HCT116 (cell line): ENCODE measurements around the gene PXYLP1. TPM values are rescaled to one million over a fixed set of nuclear protein-coding genes. Genes with fewer than 3 reads are reported as not detected.

Experiments used
- ATAC-seq: fragments of 200-7000 bp; cut with Tn5 transposase; 2 replicates; pipeline ENCODE4 v1.9.1; 2020; ENCODE audit warnings: mild to moderate bottlenecking, moderate library complexity
- BruUV-seq: library from RNA; stranded (reverse); fragments of 400-500 nt; replicated peaks from 2 replicates; lab custom pipeline; 2021; lab: Mats Ljungman, UMichigan
- CTCF ChIA-PET: fragments of 300-600 bp; sonication (Branson Sonifier 250); formaldehyde crosslinking; loops from one replicate; lab custom pipeline; 2021; ENCODE audit warnings: antibody characterized with exemption; lab: Charles Lee
- POLR2A ChIA-PET: fragments of 300-600, 350-600 bp; sonication (Branson Sonifier 250); formaldehyde crosslinking; loops from one replicate; lab custom pipeline; 2021; ENCODE audit warnings: antibody characterized with exemption; lab: Charles Lee
- RAD21 ChIA-PET, 2 experiments: fragments of 300-600 bp; sonication (Branson Sonifier 250); formaldehyde crosslinking; loops; one replicate each; lab custom pipeline; 2023; ENCODE audit warnings: low total read pairs in 2 of 2; ENCODE audit not compliant: uncharacterized antibody in 2 of 2, unreplicated experiment in 2 of 2, low non-redundant PET in 1 of 2; lab: Charles Lee
- DNase-seq: peaks from one replicate; pipeline ENCODE4 v3.0.0-alpha.2; 2010; ENCODE audit warnings: low read depth, low spot score
- H2AFZ ChIP-seq: fragments of 200-600 bp; shearing (Covaris generic), sonication (generic); 2 replicates; pipeline ENCODE4 v1.6.1; 2017; ENCODE audit warnings: low read depth, mixed run types, mixed read lengths, antibody characterized with exemption, low read length; ENCODE audit not compliant: poor library complexity, severe bottlenecking
- H3K27ac ChIP-seq: 2 replicates; pipeline ENCODE4 v1.5.1; 2012; ENCODE audit warnings: low read depth, low read length
- H3K27me3 ChIP-seq: fragments of 200-600 bp; sonication (generic); 2 replicates; pipeline ENCODE4 v1.6.1; 2016; ENCODE audit warnings: mixed run types, low read length, mixed read lengths; ENCODE audit not compliant: insufficient read depth
- H3K36me3 ChIP-seq, 2 experiments: fragments of 200-500 bp in 1 of 2; fragments of 200-600 bp in 1 of 2; sonication (Bioruptor generic) in 1 of 2; sonication (generic) in 1 of 2; 2 replicates each; pipeline versions ENCODE4 v1.5.1 to v1.6.1; 2014 to 2016; ENCODE audit warnings: low read length in 2 of 2, inconsistent platforms in 1 of 2, mixed read lengths in 1 of 2, mixed run types in 1 of 2; ENCODE audit not compliant: insufficient read depth in 2 of 2, control insufficient read depth in 1 of 2
- H3K4me1 ChIP-seq, 2 experiments: fragments of 200-600 bp in 1 of 2; sonication (generic) in 1 of 2; 2 replicates each; pipeline versions ENCODE4 v1.5.1 to v1.6.1; 2012 to 2017; ENCODE audit warnings: low read length in 2 of 2, inconsistent platforms in 1 of 2, mild to moderate bottlenecking in 1 of 2, mixed read lengths in 1 of 2, mixed run types in 1 of 2, moderate library complexity in 1 of 2; ENCODE audit not compliant: insufficient read depth in 2 of 2, control insufficient read depth in 1 of 2
- H3K4me2 ChIP-seq: fragments of 200-600 bp; sonication (generic); 2 replicates; pipeline ENCODE4 v1.6.1; 2017; ENCODE audit warnings: mixed run types, low read length, mixed read lengths
- H3K4me3 ChIP-seq, 2 experiments: fragments of 200-600 bp in 1 of 2; sonication (generic) in 1 of 2; replicated peaks in 1 of 2; 2 replicates each; pipeline ENCODE4 v1.5.1; 2011 to 2016; ENCODE audit warnings: low read length in 2 of 2, control low read depth in 1 of 2, low read depth in 1 of 2, mild to moderate bottlenecking in 1 of 2, mixed read lengths in 1 of 2, mixed run types in 1 of 2
- H3K79me2 ChIP-seq: fragments of 200-600 bp; sonication (generic); 2 replicates; pipeline ENCODE4 v1.6.1; 2017; ENCODE audit warnings: mild to moderate bottlenecking, mixed run types, low read length, moderate library complexity, mixed read lengths; ENCODE audit not compliant: insufficient read depth
- H3K9ac ChIP-seq: fragments of 200-600 bp; sonication (generic); 2 replicates; pipeline ENCODE4 v1.6.1; 2016; ENCODE audit warnings: low read length, mixed read lengths
- H3K9me2 ChIP-seq: fragments of 200-600 bp; sonication (generic), shearing (Covaris generic); 2 replicates; pipeline ENCODE4 v1.6.1; 2017; ENCODE audit warnings: mixed run types, mild to moderate bottlenecking, moderate library complexity; ENCODE audit not compliant: insufficient read depth
- H3K9me3 ChIP-seq, 2 experiments: fragments of 200-500 bp in 1 of 2; fragments of 200-600 bp in 1 of 2; sonication (Bioruptor generic) in 1 of 2; sonication (generic) in 1 of 2; 2 replicates each; pipeline ENCODE4 v1.6.1; 2014 to 2017; ENCODE audit warnings: low read length in 2 of 2, mixed read lengths in 2 of 2, inconsistent platforms in 1 of 2, low read depth in 1 of 2, mild to moderate bottlenecking in 1 of 2, mixed run types in 1 of 2, moderate library complexity in 1 of 2; ENCODE audit not compliant: control insufficient read depth in 1 of 2, insufficient read depth in 1 of 2
- H4K20me1 ChIP-seq: fragments of 200-600 bp; sonication (generic), shearing (Covaris generic); 2 replicates; pipeline ENCODE4 v1.6.1; 2017; ENCODE audit warnings: mixed run types, mild to moderate bottlenecking, moderate library complexity; ENCODE audit not compliant: insufficient read depth
- REST ChIP-seq: IDR thresholded peaks from 2 replicates; pipeline ENCODE4 v1.6.1; 2012; ENCODE audit warnings: low read depth
- intact Hi-C: fragments of 100-400 bp; cut with micrococcal nuclease; formaldehyde crosslinking; loops from 2 replicates; pipeline ENCODE4 v1.10.0; 2022
- total RNA-seq: library from RNA; stranded (reverse); gene quantifications from one replicate; pipeline ENCODE4 v1.2.1, GENCODE V29; 2021; ENCODE audit not compliant: unreplicated experiment
- TF ChIP-seq, protein P1 (sequence below): IDR thresholded peaks from 2 replicates; pipeline ENCODE4 v1.6.1; 2011; ENCODE audit warnings: mild to moderate bottlenecking, low read length, moderate library complexity; ENCODE audit not compliant: insufficient replicate concordance; ENCODE audit errors: extremely low read depth
- TF ChIP-seq, protein P2 (sequence below), 3 experiments: fragments of 200-600 bp in 1 of 3; sonication (generic) in 1 of 3; IDR thresholded peaks in 2 of 3; conservative IDR thresholded peaks in 1 of 3; 2 replicates each; pipeline ENCODE4 v1.5.1; 2012 to 2017; ENCODE audit warnings: low read depth in 2 of 3, low read length in 2 of 3, antibody characterized with exemption in 1 of 3, borderline replicate concordance in 1 of 3, control low read depth in 1 of 3, mild to moderate bottlenecking in 1 of 3, mixed read lengths in 1 of 3, mixed run types in 1 of 3, moderate library complexity in 1 of 3; ENCODE audit not compliant: insufficient read depth in 1 of 3

PXYLP1 gene
- total RNA-seq, 1 experiment from 2014 or later, result 15.3 TPM

GRCh38 chr3:141242377-141243092 lies 10.9 kb downstream of the PXYLP1 start:
- ChIA-PET CTCF (interaction anchor here (2.0 kb wide), 1 partner anchor 11 kb away, joined by 6 read pairs; the partner anchor contains the start of gene PXYLP1), POLR2A (no interaction called here), RAD21 (no interaction called here)
- Histone ChIP-seq H3K9me2 (no peaks in the 10 kb centered on the region), H3K36me3 (no peaks in the 10 kb centered on the region), H3K4me3 (no peak overlapping the region), H3K4me2 (no peak overlapping the region), H3K79me2 (no peaks in the 10 kb centered on the region), H3K27me3 (no peaks in the 10 kb centered on the region), H3K9me3 (no peaks in the 10 kb centered on the region), H2AFZ (no peak overlapping the region), H4K20me1 (no peaks in the 10 kb centered on the region), H3K4me1 (peaks cover 2 to 10% of the 10 kb centered on the region in 2 experiments; a peak in 3 of 4 replicates), H3K9ac (no peak overlapping the region), H3K27ac (no peak overlapping the region)
- DNase-seq (no peak), ATAC-seq (no peak)
- intact Hi-C loops, result no loop called here
- no peak for TF ChIP-seq REST
- TF ChIP-seq, protein P1, sequence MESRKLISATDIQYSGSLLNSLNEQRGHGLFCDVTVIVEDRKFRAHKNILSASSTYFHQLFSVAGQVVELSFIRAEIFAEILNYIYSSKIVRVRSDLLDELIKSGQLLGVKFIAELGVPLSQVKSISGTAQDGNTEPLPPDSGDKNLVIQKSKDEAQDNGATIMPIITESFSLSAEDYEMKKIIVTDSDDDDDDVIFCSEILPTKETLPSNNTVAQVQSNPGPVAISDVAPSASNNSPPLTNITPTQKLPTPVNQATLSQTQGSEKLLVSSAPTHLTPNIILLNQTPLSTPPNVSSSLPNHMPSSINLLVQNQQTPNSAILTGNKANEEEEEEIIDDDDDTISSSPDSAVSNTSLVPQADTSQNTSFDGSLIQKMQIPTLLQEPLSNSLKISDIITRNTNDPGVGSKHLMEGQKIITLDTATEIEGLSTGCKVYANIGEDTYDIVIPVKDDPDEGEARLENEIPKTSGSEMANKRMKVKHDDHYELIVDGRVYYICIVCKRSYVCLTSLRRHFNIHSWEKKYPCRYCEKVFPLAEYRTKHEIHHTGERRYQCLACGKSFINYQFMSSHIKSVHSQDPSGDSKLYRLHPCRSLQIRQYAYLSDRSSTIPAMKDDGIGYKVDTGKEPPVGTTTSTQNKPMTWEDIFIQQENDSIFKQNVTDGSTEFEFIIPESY, result no peak
- TF ChIP-seq, protein P2, sequence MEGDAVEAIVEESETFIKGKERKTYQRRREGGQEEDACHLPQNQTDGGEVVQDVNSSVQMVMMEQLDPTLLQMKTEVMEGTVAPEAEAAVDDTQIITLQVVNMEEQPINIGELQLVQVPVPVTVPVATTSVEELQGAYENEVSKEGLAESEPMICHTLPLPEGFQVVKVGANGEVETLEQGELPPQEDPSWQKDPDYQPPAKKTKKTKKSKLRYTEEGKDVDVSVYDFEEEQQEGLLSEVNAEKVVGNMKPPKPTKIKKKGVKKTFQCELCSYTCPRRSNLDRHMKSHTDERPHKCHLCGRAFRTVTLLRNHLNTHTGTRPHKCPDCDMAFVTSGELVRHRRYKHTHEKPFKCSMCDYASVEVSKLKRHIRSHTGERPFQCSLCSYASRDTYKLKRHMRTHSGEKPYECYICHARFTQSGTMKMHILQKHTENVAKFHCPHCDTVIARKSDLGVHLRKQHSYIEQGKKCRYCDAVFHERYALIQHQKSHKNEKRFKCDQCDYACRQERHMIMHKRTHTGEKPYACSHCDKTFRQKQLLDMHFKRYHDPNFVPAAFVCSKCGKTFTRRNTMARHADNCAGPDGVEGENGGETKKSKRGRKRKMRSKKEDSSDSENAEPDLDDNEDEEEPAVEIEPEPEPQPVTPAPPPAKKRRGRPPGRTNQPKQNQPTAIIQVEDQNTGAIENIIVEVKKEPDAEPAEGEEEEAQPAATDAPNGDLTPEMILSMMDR (IDR thresholded peaks at IDR 0.05 in 2 of 3, conservative IDR thresholded peaks at IDR 0.05 in 1 of 3; ENCODE audit: borderline replicate concordance in 1 of 3, insufficient read depth in 1 of 3, low read depth in 2 of 3, low read length in 2 of 3), result no peak
- no TSS peak for BruUV-seq
